ENCODE data around the gene MRTFA.
"Not testable (repeated sequence)": the region's sequence is repeated elsewhere in the genome, so short reads cannot be mapped to it uniquely, and the experiment has no call there.

The MRTFA gene

DNA sequence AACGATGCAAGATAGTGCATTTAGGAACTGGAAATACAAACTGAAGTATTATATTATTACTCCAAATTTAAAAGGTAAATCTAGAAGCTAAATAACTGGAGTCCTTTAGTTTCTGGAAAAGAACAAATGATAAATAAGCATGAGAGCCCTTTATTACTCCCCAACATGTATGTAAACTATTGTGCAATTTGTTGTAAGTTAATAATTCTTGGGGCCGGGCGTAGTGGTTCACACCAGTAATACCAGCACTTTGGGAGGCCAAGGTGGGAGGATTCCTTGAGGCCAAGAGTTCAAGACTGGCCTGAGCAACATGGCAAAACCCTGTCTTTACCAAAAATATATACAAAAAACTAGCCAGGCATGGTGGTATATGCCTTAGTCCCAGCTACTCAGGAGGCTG, 255.1 kb downstream of the MRTFA start:
- DNase-seq = no peak

DNA sequence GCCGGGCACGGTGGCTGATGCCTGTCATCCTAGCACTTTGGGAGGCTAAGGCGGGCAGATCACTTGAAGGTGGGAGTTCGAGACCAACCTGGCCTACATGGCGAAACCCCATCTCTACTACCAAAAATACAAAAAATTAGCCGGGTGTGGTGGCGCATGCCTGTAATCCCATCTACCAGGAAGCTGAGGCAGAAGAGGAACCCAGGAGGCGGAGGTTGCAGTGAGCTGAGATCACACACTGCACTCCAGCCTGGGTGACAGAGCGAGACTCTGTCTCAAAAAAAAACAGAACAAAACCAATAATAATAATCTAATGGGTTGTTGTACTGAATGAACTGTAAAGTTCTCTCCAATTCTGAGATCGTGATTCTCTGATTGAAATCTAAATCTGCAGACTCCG, 258.1 kb downstream of the MRTFA start:
- not testable (repeated sequence) for DNase-seq

DNA sequence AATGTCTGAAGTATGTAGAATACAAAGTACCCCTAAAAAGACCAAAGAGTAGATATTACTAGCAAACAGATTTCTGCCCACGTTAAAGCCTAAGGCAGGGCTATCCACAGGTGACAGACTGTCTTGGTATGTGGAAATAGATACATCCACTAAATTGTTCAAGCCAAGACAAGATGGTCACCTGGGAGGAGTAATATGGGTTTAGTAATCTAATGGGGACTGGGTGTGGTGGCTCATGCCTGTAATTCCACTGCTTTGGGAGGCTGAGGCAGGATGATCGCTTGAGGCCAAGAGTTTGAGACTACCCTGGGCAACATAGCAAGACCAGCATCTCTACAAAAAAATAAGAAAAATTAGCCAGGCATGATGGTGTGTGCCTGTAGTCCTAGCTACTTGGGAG, 258.6 kb downstream of the MRTFA start:
- no peak for DNase-seq

DNA sequence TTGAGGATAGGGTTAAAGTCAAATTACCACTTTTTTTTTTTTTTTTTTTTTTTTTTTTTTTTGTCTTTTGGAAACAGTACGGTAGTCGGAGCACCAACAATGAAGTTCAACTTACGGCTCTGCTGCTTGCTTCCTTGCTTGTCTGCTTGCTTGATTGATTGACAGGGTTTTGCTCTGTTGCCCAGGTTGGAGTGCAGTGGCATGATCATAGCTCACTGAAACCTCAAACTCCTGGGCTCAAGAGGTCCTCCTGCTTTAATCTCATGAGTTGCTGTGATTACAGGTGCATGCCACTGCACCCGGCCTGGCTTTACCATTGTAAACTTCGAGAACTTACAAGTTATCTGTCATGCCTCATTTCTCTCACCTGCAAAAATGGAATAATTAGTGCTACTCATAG, 260.4 kb downstream of the MRTFA start:
- no peak for DNase-seq

DNA sequence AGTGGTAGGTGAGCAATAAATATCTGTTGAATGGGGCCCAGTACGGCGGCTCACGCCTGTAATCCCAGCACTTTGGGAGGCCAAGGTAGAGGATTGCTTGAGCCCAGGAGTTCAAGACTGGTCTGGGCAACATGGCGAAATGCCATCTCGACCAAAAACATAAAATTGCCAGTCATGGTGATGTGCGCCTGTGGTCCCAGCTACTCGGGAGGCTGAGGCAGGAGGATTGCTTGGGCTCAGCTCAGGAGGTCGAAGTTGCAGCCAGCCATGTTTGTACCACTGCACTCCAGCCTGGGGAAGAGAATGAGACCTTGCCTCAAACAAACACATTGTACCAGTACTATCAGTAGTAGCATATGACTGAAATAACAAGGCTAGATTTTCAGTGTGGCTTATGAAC, 262.0 kb downstream of the MRTFA start:
- no peak for DNase-seq

DNA sequence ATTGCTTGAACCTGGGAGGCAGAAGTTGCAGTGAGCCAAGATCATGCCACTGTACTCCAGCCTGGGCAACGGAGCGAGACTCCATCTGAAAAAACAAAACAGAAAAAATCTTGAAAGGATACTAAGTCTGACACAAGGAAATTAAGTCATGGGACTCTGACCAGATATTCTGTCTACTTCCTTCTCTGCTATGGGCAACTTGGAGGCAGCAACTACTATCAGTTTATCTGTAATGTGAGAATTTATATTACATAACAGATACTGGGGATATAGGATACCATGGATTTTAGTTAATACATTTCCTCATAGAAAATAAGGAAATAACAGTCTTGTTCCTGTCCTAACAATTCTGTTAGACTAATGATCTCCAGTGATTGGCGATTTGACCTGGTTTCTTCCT, 267.7 kb downstream of the MRTFA start:
- DNase-seq = no peak

DNA sequence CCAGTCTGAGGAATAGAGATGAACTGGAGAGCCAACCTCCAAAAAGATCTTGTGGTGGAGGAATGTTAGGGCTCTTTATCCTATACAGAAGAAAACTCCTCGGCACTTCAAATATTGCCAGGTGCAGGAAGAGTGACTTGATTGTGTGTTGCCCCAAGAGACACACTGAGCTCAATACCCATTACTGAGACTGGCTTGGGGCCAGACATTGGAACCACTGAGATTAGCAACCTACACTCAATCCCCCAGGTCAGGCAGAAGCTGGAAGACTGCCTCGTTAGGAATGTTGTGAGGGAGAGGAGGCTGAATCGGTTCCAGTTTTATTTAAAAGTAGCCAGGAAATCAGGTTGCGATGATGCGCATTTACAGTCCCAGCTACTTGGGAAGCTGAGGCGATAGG, 268.5 kb downstream of the MRTFA start:
- DNase-seq = no peak

DNA sequence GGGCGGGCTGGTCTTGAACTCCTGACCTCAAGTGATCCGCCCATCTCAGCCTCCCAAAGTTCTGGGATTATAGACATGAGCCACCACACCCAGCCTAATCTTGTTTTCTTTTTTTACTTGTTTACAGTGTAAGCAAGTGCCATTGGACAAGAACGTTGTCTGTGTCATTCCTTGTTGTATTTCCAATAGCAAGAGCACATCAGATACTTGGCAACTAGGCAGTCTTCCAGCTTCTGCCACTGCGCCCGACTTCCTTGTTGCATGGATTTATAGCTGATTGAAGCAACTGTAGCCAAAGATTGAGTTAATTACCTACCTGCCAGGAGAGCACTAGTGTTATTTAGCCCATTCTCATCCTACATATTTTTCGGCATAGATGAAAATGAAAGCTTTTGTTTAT, 269.2 kb downstream of the MRTFA start:
- no peak for DNase-seq

DNA sequence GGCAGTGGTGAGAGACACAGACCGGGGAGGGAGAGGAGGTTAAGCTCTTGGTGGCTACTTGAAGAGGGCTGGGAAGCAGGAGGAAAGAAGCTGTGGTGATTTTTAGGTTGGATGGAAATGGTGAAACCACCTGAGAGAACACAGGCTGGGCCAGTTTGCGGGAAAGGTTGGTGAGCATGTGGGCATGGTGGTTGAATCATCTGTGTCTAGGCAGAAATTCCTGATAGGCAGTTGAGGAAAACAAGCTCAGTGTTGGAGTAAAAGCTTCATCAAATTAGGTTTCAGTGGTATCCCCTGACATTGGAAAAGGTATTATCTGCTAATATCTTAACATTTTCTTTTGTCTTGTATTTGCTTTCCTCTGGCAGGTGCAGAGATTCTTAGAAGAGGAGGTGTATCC, 270.5 kb downstream of the MRTFA start:
- DNase-seq = no peak

DNA sequence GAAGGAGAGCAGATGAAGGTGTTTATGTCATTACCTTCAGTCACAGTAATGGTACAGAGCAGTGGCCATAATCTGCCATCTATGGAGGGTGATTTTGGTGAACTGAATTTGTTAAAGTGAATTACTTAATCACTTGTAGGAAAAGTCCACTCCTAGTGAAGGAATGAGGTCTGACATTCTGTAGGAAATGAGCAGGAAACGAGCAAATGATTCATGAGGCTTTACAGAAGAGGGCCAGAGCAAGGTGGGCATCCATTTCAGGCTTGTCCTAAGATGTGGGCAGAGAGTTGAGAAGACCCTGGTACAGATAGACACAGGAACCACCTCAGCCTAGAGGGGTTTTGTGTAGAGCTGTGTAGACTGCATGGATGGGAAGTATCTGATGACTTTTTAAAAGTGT, 272.1 kb downstream of the MRTFA start:
- DNase-seq = no peak

DNA sequence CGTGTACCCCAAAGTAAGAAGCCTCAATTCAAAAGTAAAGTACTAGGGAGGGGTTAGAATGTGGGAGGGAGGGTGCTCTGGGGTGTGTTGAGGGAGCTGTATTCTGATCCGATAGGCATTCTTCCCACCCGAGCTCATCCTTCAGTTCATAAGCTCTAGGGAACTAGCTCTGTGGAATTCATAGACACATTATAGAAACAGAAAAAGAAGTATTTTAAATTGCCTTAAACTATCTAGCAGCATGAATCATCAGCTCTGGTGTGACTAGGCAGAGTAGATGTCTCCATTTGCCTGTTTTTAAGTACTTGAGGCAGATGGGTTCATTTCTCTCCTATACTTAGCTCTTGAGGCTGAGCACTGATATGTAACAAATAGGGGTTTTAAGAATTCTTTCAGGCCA, 273.5 kb downstream of the MRTFA start:
- no peak for DNase-seq

DNA sequence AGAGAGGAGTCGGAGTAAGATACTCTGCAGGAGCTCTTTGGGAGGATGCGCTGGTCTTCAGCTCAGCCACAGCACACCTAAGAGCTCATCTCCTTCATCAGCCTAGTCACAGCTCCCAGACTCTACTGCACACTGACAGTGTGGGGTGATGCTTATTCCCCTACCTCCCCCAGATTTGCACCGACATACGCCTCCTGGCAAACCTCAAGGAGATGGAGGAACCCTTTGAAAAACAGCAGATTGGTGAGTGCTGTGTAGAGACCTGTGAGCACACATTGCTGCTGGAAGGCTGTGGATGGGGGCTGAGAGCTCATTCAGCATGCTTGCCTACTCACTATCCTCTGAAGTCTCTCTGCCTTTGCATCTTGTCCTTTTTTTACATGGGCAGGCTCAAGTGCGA, 275.4 kb downstream of the MRTFA start:
- DNase-seq = no peak
